Measurements from ENCODE around the gene SLC23A3.

- no peak for TF ChIP-seq CTCF (IDR thresholded peaks at IDR 0.05)
- TF ChIP-seq POLR2A (IDR thresholded peaks at IDR 0.05), result no peak
Observed at GRCh38 chr2:219158025-219158424, 11.8 kb downstream of the SLC23A3 start.

Data from uterus (tissue), 2 donors.